ENCODE measurements around the gene SNAP23.

SNAP23 gene

GRCh38 chr15:42493679-42494078, 1.8 kb upstream of the SNAP23 start:
- no peak for TF ChIP-seq SPI1 (IDR thresholded peaks at IDR 0.05; ENCODE audit: low read depth, low read length)
- TF ChIP-seq PAX5 (IDR thresholded peaks at IDR 0.05; ENCODE audit: insufficient read depth, low read length, severe bottlenecking), result no peak
- TF ChIP-seq POLR2A (IDR thresholded peaks at IDR 0.05; ENCODE audit: low read depth, low read length), result no peak
- TF ChIP-seq POLR2AphosphoS5 (IDR thresholded peaks at IDR 0.05; ENCODE audit: low read depth, low read length), result no peak
- no peak for TF ChIP-seq TAF1 (IDR thresholded peaks at IDR 0.05; ENCODE audit: low read depth, low read length)
- TF ChIP-seq POU2F2 (IDR thresholded peaks at IDR 0.05; ENCODE audit: low read depth, low read length), result no peak
- no peak for FAIRE-seq
- DNase-seq (ENCODE audit: insufficient read length, low spot score), result no peak

- TF ChIP-seq POU2F2 (IDR thresholded peaks at IDR 0.05; ENCODE audit: low read depth, low read length) (no peak), SPI1 (IDR thresholded peaks at IDR 0.05; ENCODE audit: low read depth, low read length) (no peak), TAF1 (IDR thresholded peaks at IDR 0.05; ENCODE audit: low read depth, low read length) (no peak), POLR2A (IDR thresholded peaks at IDR 0.05; ENCODE audit: low read depth, low read length) (no peak), PAX5 (IDR thresholded peaks at IDR 0.05; ENCODE audit: insufficient read depth, low read length, severe bottlenecking) (no peak), POLR2AphosphoS5 (IDR thresholded peaks at IDR 0.05; ENCODE audit: low read depth, low read length) (no peak)
- no peak for FAIRE-seq
- DNase-seq (ENCODE audit: insufficient read length, low spot score), result no peak
Observed at GRCh38 chr15:42494998-42495360, 455 bp upstream of the SNAP23 start.

- DNase-seq (ENCODE audit: insufficient read length, low spot score) (no peak), FAIRE-seq (no peak)
- TF ChIP-seq POLR2AphosphoS5 (IDR thresholded peaks at IDR 0.05; ENCODE audit: low read depth, low read length) (no peak), SPI1 (IDR thresholded peaks at IDR 0.05; ENCODE audit: low read depth, low read length) (no peak), TAF1 (IDR thresholded peaks at IDR 0.05; ENCODE audit: low read depth, low read length) (no peak), PAX5 (IDR thresholded peaks at IDR 0.05; ENCODE audit: insufficient read depth, low read length, severe bottlenecking) (no peak), POU2F2 (IDR thresholded peaks at IDR 0.05; ENCODE audit: low read depth, low read length) (no peak), POLR2A (IDR thresholded peaks at IDR 0.05; ENCODE audit: low read depth, low read length) (no peak)
Observed at GRCh38 chr15:42498212-42499068, 3.0 kb downstream of the SNAP23 start.

GRCh38 chr15:42499858-42500609, 4.6 kb downstream of the SNAP23 start:
- TF ChIP-seq TAF1 (IDR thresholded peaks at IDR 0.05; ENCODE audit: low read depth, low read length) (no peak), POLR2AphosphoS5 (IDR thresholded peaks at IDR 0.05; ENCODE audit: low read depth, low read length) (no peak)
- DNase-seq (ENCODE audit: insufficient read length, low spot score), result no peak
- FAIRE-seq, result no peak

- TF ChIP-seq SPI1 (IDR thresholded peaks at IDR 0.05; ENCODE audit: low read depth, low read length) (no peak), TAF1 (IDR thresholded peaks at IDR 0.05; ENCODE audit: low read depth, low read length) (no peak), PAX5 (IDR thresholded peaks at IDR 0.05; ENCODE audit: insufficient read depth, low read length, severe bottlenecking) (no peak), POLR2AphosphoS5 (IDR thresholded peaks at IDR 0.05; ENCODE audit: low read depth, low read length) (no peak), POU2F2 (IDR thresholded peaks at IDR 0.05; ENCODE audit: low read depth, low read length) (no peak)
- FAIRE-seq, result no peak
Observed at GRCh38 chr15:42502477-42502876, 7.0 kb downstream of the SNAP23 start.

GRCh38 chr15:42503825-42504224, 8.4 kb downstream of the SNAP23 start:
- DNase-seq (ENCODE audit: insufficient read length, low spot score) (no peak), FAIRE-seq (no peak)
- TF ChIP-seq POLR2A (IDR thresholded peaks at IDR 0.05; ENCODE audit: low read depth, low read length) (no peak), SPI1 (IDR thresholded peaks at IDR 0.05; ENCODE audit: low read depth, low read length) (peak; percentile 62)

More at GRCh38 chr15:42502477-42502876, 7.0 kb downstream of the SNAP23 start:
- no peak for DNase-seq (ENCODE audit: insufficient read length, low spot score)

- DNase-seq (ENCODE audit: insufficient read length, low spot score) (no peak), FAIRE-seq (no peak)
- TF ChIP-seq PAX5 (IDR thresholded peaks at IDR 0.05; ENCODE audit: insufficient read depth, low read length, severe bottlenecking) (no peak), SPI1 (IDR thresholded peaks at IDR 0.05; ENCODE audit: low read depth, low read length) (no peak), TAF1 (IDR thresholded peaks at IDR 0.05; ENCODE audit: low read depth, low read length) (no peak), POLR2A (IDR thresholded peaks at IDR 0.05; ENCODE audit: low read depth, low read length) (no peak), POU2F2 (IDR thresholded peaks at IDR 0.05; ENCODE audit: low read depth, low read length) (no peak), POLR2AphosphoS5 (IDR thresholded peaks at IDR 0.05; ENCODE audit: low read depth, low read length) (no peak)
Observed at GRCh38 chr15:42504631-42505030, 9.2 kb downstream of the SNAP23 start.

- TF ChIP-seq TAF1 (IDR thresholded peaks at IDR 0.05; ENCODE audit: low read depth, low read length) (no peak), POLR2AphosphoS5 (IDR thresholded peaks at IDR 0.05; ENCODE audit: low read depth, low read length) (no peak), POU2F2 (IDR thresholded peaks at IDR 0.05; ENCODE audit: low read depth, low read length) (no peak), POLR2A (IDR thresholded peaks at IDR 0.05; ENCODE audit: low read depth, low read length) (no peak), SPI1 (IDR thresholded peaks at IDR 0.05; ENCODE audit: low read depth, low read length) (no peak), PAX5 (IDR thresholded peaks at IDR 0.05; ENCODE audit: insufficient read depth, low read length, severe bottlenecking) (no peak)
- FAIRE-seq (no peak), DNase-seq (ENCODE audit: insufficient read length, low spot score) (no peak)
Observed at GRCh38 chr15:42507514-42507913, 12.1 kb downstream of the SNAP23 start.

- FAIRE-seq (no peak), DNase-seq (ENCODE audit: insufficient read length, low spot score) (no peak)
- TF ChIP-seq PAX5 (IDR thresholded peaks at IDR 0.05; ENCODE audit: insufficient read depth, low read length, severe bottlenecking), result no peak
- no peak for TF ChIP-seq POLR2A (IDR thresholded peaks at IDR 0.05; ENCODE audit: low read depth, low read length)
- TF ChIP-seq POU2F2 (IDR thresholded peaks at IDR 0.05; ENCODE audit: low read depth, low read length), result no peak
- no peak for TF ChIP-seq POLR2AphosphoS5 (IDR thresholded peaks at IDR 0.05; ENCODE audit: low read depth, low read length)
- TF ChIP-seq TAF1 (IDR thresholded peaks at IDR 0.05; ENCODE audit: low read depth, low read length), result no peak
- no peak for TF ChIP-seq SPI1 (IDR thresholded peaks at IDR 0.05; ENCODE audit: low read depth, low read length)
Observed at GRCh38 chr15:42508263-42508690, 12.8 kb downstream of the SNAP23 start.
